Effector CD4-positive, alpha-beta T cell (primary cell): ENCODE results near the gene ZFYVE19.
A peak's percentile ranks its signal among the peaks of the same experiment; 100 is the strongest.

Source experiments
- DNase-seq: peaks from one replicate; pipeline ENCODE4 v3.0.0-alpha.2; 2020

Gene ZFYVE19

DNA sequence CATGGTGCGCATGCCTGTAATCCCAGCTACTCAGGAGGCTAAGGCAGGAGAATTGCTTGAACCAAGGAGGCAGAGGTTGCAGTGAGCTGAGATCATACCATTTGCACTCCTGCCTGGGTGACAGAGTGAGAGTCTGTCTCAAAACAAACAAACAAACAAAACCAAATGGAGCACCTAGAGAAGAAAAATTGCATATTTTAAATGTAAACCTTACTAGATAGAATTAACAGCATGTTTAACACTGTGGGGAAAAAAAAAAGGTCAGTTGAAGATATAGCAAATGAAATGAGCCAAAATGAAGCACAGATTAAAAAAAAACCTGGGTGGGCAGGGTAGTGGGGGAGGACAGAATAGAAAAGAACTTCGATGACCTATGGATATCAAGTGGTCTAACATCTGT is 14.3 kb downstream of the ZFYVE19 start:
- DNase-seq = no peak

DNA sequence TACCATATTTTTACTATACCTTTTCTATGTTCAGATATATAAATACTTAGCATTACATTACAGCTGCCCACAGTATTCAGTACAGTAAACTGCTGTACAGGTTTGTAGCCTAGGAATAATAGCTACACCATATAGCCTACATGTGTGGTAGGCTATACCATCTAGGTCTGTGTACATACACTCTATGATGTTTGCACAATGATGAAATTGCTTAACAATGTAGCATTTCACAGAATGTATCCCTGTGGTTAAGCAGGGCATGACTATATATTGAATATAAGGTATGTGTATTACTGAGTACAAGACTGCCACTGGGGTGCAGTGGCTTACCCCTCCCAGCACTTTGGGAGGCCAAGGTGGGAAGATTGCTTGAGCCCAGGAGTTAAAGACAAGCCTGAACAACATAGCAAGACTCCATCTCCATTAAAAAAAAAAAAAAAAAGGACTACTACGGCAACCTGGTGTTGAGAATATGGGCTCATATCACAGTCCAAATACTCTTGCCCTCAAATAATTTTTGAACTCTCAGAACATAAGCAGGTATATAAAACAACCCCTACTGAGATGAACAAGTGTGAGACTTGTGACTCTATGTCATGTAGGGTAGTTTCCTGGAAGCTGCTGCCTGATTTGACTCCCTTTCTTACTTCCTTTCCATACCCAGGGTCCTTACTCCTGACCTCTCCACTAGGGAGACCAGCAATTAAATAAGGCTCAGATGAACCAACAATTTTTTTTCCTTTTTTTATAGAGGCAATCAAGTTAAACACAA is 16.9 kb downstream of the ZFYVE19 start:
- DNase-seq = no peak

DNA sequence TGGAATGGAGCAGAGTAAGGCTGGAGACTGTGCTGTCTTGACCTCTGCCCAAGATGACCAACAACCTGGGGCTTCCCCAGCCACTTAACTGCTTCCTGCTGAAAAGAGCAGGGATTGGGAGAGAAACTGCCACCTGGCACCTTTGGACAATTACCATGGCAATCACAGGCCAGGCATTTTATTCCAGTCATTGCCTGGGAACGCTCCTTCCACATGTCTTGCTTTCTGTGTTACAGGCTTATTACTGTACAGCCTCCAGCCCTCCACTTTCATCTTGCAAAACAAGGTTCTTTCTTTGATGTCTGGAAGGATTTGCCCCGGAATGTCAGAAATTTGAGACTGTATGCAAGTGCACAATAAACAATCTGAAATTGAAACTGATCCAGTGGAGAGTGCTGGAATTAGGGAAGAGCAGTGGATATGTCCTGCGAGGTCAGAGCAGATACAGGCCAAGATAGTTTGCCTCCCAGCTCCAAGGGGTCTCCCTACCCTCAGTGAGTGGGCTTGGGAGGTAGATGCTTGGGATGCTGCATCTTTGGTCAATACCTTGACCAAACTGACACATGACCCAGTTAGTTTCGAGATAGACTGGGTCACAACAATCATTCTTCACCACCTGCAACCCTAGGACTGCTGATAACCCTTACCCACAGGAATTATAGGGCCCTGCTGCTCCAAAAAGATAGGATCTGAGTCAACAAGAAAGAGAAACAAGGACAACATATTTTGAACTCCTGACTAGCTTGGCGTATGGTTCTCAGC is 19.0 kb downstream of the ZFYVE19 start:
- DNase-seq = no peak

DNA sequence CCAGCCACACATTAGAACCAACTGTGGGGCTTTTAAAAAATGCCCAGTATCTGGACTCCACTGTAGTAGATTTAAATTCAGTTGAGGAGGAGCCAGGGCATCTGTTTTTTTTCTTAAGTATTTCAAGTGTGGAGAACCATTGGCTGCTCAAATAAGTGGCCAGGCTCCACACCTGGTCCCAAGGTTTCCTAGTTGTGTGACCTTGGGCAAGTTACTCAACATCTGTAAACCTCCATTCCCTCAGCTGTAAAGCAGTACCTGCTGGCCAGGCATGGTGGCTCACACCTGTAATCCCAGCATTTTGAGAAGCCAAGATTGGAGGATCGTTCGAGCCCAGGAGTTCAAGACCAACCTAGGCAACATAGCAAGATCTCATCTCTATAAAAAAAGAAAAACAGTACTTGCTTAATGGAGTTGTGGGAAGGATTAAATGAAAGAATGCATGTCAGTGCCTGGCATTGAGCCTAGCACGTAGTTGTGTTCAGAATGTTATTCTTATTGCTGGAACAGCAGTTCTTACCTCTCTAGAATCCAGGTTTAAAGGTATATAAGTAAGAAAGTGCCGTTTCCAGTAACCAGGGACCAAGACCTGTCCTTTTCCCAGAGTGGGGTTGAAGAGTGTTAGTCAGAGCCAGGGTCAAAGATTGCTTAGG is 19.7 kb downstream of the ZFYVE19 start:
- DNase-seq = no peak

DNA sequence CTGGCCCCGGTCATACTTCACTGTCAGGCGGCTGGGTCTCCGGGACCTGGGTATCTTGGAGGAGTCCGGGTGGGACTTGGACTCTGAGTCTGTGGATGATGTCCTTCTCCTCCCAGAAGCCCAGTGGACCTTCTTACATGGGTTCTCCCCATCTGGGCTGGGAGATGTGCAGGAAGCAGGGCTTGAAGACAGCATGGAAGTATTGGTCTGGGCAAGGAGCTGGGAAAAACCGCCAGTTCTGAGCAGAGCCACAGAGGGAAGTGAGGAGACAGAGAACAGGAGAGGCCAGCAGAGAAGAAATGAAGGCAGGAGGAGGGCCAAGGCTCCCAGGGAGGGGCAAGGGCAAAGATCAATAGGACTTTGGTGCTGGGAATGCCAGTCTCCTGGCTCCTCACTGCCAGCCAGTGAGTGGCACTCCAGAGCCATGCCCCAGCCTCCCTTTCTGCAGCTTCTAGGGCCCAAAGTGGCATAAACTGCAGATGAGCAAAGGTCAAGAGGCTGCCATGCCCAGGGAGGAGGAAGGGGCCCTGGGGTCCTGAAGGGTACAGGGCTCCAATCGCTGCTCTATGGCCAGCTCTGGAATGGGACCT is 21.7 kb downstream of the ZFYVE19 start, which contains the start of gene PPP1R14D:
Gene PPP1R14D, minus strand, starts transcription at position 262 of the 590 bp plus-strand sequence. Its CDS starts 67 bp downstream, at position 195.
- no peak for DNase-seq

DNA sequence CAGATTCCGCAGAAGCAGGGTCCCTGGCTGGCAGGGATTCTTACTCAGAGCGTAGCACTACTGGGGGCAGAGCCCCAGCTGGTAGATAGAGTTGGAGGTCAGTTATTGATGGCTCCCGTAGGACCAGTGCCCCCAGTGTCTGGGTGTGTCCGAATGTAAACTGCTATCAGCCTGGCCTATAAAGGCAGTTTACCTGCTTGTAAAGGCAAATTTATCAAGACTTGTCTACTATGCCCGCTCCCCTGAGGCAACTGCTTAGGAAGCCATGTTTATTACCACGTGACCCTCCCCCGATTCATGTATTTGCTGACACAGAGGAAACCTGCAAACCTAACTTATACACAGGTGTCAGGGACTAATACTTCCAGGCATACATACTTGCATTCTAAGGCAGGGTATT is 22.2 kb downstream of the ZFYVE19 start:
- no peak for DNase-seq

DNA sequence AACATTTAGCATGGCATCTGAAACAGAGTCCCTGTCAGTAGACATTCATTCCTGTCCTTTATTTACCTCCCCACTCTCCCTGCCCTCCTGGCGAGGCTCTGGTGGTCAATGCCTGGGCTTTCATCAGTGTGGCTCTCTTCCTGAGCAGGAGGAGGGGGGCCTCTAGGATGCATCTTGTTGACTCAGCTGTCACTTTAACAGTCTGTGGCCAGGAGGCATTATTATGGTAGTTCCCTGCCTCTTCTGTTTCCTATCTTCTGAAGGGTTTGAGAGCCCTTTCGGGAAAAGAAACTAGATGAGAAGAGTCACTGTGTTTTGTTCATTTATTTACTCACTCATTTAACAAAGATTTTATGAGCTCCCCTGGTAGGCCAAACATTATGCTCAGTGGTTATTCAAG is 24.0 kb downstream of the ZFYVE19 start:
- no peak for DNase-seq

DNA sequence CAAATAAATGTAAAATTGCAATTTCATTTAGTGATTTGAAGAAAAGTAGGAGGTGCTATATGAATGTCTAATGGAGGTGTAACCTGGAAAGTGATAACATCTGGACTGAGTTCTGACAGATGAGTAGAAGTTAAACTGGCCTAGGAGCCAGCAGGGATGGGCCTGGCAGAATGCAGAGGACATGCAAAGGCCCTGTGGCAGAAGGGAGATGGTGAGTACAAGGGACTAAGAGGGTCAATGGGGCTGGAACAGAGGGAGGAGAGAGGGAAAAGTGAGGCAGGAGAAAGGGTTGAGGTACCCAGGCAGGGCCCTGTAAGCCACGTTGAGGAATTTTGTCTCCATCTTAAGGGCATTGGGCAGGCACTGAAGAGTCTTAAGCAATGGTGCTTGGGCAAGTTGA is 25.0 kb downstream of the ZFYVE19 start:
- no peak for DNase-seq

DNA sequence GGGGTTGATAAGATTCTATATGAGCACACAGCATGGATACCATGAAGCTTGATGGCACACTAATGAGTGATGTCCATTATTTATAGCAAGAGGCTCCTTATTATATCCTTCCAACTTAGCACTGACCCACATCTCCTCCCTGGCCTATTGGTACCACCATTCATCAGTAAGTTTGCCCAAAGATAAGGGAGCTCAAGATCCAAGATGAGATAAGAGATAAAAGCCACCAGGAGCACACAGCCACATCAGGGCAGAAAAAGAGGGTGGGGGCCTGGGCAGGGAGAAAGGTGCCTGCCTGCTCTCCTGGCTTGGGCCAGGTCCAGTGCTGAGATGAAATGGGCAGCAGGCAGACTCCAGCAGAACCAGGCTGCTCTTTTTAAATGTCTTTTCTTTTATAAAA is 26.0 kb downstream of the ZFYVE19 start:
- DNase-seq = no peak

DNA sequence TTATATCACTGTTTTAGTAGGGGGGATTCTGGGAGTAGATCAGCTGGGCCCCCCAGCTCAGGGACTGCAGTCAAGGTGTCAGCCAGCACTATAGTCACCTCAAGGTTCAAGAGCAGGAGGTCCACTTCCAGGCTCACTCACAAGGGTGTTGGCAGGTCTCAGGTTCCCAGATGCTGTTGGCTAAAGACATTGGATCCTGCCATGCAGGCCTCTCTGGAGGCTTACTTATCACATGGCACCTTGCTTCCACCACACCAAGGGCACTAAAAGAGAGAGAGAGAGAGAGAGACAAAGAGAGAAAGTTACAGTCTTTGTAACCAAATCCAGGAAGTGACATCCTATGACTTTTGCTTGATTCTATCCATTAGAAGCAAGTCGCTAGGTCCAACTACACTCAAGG is 29.1 kb downstream of the ZFYVE19 start:
- no peak for DNase-seq

DNA sequence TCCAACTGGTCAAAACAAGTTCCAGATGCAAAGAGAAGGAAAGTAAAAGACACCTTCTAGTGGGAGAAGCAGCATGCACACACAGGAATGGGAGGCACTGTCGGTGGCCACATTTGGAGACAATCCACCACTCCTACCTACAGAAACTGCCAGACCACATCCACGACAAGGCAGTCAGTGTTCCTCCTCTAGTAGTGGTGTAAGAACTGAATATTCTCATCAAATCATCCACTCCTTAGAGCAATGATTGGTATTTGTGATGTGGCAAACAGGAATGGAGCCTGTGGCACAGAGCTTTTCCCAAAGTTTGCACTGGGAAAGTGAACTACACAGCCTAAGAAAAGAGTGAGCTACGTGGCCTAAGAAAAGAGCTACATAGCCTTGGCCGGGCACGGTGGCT is 31.9 kb downstream of the ZFYVE19 start:
- no peak for DNase-seq

DNA sequence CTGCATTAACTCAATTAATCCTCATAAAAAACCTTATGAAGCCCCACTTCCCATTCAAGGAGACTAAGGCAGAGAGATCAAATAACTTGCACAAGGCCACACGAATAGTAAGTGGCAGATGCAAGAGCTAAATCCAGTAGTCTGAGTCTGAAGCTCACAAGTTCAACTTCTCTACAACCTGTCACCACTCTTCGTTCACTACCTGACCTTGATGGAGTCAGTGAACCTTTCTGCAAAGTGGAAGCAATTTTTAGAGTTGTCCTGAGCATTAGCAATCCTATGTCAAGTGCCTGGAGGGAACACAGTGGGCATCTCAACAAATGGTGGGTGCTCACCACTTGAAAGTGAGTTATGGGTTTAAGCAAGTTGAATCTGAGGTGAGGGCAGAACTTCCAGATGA is 34.9 kb downstream of the ZFYVE19 start:
- DNase-seq = no peak

DNA sequence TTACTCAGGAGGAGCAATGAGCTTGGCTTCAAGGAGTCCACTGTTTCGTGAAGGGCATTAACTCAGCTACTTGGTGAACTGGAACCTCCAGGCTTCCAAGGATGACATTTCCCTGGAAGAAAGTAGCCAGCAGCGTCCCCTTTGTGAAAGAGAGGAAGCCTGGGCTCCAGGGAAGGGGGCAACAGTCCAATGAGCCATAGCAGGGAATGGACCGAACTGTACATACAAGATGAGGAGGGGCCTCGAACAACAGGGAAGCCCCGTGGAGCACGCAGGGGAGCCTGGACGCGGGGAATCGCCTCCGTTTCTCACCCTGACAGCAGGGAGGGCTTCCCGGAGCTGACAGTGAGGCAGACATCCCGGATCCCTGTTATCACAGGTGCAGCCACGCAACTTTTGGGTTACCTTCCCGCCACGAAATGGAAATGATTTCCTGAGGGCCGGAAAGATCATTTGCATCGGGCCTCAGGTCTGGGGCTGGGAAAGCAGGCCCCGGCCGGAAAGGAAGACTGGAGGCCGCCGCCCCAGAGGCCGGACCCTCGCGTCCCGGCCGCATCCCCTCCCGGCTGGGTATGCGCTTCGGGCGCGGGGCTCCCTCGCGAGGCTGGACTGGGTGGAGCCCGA is 36.5 kb downstream of the ZFYVE19 start:
- no peak for DNase-seq

DNA sequence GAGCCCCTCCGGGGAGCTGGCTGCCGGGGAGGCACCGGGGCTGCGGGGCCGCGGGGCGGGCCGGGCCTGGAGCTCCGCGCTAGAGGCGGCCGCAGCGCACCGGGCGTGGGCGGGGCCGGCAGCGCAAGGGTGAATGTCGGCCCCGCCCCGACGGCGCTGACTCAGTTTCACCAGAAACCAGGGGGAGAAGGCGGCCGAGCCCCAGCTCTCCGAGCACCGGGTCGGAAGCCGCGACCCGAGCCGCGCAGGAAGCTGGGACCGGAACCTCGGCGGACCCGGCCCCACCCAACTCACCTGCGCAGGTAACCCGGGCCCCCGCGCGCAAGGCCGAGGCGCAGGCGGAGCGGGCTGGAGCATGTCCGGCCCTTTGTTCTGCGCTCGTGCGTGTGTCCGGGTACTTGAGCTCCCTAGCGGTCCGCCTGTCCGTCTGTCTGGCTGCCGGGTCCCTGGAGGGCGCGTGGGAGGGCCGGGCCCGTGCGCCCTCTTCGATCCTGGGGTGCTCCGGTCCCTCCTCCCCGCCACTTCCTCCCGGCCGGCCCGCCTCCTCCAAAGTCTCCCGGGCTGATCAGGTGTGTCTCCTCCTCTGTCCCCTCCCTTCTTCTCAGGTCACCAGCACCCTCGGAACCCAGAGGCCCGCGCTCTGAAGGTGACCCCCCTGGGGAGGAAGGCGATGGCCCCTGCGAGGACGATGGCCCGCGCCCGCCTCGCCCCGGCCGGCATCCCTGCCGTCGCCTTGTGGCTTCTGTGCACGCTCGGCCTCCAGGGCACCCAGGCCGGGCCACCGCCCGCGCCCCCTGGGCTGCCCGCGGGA is 37.2 kb downstream of the ZFYVE19 start, which contains the start of gene SPINT1:
Gene SPINT1, plus strand, starts transcription at position 164 of the 811 bp plus-strand sequence. Its CDS starts 507 bp downstream, at position 671.
- no peak for DNase-seq

DNA sequence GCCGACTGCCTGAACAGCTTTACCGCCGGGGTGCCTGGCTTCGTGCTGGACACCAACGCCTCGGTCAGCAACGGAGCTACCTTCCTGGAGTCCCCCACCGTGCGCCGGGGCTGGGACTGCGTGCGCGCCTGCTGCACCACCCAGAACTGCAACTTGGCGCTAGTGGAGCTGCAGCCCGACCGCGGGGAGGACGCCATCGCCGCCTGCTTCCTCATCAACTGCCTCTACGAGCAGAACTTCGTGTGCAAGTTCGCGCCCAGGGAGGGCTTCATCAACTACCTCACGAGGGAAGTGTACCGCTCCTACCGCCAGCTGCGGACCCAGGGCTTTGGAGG is 37.8 kb downstream of the ZFYVE19 start:
- peak; percentile 10 for DNase-seq

DNA sequence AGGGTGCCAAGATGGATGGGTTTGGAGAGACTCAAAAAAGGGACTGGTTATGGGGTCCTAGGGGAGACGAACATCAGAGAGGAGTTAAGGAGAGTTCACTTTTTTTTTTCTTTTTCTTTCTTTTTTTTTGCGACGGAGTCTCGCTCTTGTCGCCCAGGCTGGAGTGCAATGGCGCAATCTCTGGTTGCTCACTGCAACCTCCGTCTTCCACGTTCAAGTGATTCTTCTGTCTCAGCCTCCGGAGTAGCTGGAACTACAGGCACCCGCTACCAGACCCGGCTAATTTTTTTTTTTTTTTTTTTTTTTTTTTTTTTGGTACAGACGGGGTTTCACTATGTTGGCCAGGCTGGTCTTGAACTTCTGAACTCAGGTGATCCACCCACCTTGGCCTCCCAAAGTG is 38.1 kb downstream of the ZFYVE19 start:
- DNase-seq = no peak

DNA sequence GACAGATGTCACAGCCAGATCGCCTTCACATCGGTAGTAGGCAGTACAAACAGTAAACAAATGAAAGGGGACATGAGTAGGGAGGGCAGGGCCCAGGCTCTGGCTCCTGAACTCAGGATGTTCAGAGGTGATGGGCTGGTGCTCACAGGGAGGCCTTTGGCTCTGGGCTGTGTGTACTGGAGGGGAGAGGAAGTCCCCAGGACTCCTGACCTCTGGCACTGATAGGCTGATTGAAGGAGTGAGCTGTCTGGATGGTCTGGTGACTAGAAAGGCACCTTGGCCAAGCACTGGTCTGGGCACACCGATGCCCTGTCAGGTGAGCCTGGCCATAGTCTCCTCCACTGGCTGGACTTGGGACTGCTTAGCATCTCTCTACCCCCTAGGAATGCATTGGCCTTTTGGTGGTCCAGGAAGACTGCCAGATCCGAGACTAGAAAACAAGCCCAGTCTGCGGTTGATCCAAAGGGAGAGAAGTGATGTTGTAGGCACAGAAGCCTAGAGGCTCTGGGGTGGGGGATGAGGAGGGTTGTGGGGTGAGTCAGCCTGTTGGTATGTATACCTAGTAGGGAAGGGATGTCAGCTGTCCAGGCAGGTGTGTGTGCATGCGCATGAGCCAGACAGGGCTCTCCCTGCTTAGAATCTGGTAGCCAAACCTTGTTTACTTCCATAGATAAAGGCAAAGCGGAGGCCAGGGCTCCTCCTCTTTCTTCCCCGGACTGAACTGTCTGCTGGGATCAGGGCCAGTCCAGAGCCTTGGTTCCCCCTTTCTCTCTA is 38.8 kb downstream of the ZFYVE19 start:
- no peak for DNase-seq

DNA sequence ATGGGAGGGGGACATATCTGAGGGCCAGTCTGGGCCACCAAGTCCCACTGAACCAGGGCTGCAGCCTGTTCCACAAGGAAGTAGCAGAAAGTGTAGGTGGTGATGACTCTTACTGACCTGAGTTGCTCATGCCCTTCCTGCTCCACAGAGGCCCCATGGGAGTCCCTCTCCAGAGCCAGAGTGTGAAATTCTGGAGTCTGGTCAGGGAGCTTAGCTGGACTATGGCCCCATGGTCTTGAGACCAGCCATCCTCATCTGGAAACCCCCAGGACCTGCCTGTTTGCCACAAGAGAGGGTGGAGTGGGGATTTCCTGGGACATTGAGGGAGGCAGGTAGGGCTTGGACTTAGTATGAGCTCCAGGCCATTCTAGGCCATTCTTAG is 39.9 kb downstream of the ZFYVE19 start:
- no peak for DNase-seq

DNA sequence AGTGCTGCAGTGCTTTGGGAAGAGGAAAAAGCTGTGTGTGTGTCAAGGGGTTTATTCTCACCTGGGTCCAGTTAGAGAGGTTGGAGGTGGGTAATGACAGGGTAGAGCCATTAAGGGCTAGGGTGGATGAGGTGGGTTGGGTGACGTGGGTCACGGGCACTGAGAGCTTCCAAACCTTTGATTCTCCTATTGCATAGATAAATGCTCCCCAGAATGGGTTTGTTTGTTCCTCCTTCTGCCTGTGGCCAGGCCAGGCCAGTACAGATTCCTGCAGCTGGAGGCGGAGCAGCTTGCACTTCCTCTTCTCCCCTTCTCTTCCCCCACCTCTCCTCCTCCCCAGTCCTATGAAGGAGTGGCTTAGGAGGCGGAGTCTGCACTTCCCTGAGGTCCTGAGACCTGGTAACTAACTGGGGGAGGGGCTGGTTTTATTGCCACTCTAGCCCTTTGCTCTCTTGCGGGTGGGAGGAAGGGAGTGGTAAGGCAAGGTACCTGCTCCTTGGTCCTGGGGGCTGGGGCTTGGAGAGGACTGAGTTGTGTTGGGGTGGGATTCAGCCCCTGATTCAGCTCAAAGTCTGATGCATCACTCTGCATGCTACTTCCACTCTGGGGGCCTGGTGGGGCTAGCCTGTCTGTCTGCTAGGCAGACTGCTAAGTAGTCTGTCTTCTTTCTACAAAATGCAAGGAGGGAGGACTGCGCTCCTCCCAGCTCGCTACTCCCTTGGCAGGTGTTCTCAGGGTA is 40.5 kb downstream of the ZFYVE19 start:
- no peak for DNase-seq

DNA sequence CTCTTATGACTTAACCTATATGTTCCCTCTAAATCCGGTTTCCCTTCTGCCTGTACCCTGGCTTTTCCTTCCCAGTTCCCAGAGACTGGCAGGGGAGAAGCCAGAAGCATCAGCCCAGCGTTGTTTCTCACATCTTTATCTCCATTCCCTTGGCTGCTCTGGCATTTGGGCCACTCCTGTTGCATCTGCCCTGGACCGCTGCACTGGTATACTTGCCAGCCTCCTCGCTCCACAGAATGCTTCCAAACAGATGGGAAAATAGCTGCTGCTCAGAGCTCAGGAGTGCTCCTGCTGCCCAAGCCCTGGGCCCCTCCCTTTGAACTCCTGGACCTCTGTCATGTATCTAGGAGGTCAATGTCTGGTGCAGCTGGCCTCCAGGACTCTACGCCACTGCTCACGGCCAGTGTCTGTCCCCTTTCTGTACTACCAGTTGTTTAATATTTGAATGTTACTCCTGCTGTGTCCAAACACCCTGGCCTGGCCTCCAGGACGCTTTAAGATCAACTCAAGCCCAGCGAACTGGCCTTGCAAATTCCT is 43.8 kb downstream of the ZFYVE19 start:
- no peak for DNase-seq
